ENCODE results near the gene DYRK2. TPM values are rescaled to one million over a fixed set of nuclear protein-coding genes. Genes with fewer than 3 reads are reported as not detected.

DYRK2 gene
- total RNA-seq (10 to 100 TPM in 7 of 9 donors, 1 to 10 TPM in 2; 8.2 to 22.4 (median 15.2) TPM), polyA plus RNA-seq (1 to 10 TPM; 2.8 to 7.9 (median 6.3) TPM)
- long read RNA-seq, donor 1, full-length matches to known transcripts: 3 of 3 reads
- long read RNA-seq, donor 1, partial matches to known transcripts: 0 of 3 reads
- long read RNA-seq, donor 1, other reads (novel, unspliced or antisense): 0 of 3 reads
- long read RNA-seq, donor 2, full-length matches to known transcripts: 7 of 7 reads
- long read RNA-seq, donor 2, partial matches to known transcripts: 0 of 7 reads
- long read RNA-seq, donor 2, other reads (novel, unspliced or antisense): 0 of 7 reads
- long read RNA-seq, donor 3, full-length matches to known transcripts: 8 of 8 reads
- long read RNA-seq, donor 3, partial matches to known transcripts: 0 of 8 reads
- long read RNA-seq, donor 3, other reads (novel, unspliced or antisense): 0 of 8 reads
- long read RNA-seq, donor 4: 0 reads
- long read RNA-seq, donor 5, full-length matches to known transcripts: 25 of 27 reads
- long read RNA-seq, donor 5, partial matches to known transcripts: 0 of 27 reads
- long read RNA-seq, donor 5, other reads (novel, unspliced or antisense): 2 of 27 reads
- long read RNA-seq, donor 6, partial matches to known transcripts: 0 of 1 reads
- long read RNA-seq, donor 6, other reads (novel, unspliced or antisense): 1 of 1 reads
- long read RNA-seq, donor 7: 0 reads
- long read RNA-seq, donor 8, full-length matches to known transcripts: 6 of 6 reads
- long read RNA-seq, donor 8, partial matches to known transcripts: 0 of 6 reads
- long read RNA-seq, donor 8, other reads (novel, unspliced or antisense): 0 of 6 reads
- long read RNA-seq, donor 9, full-length matches to known transcripts: 1 of 1 reads
- long read RNA-seq, donor 9, partial matches to known transcripts: 0 of 1 reads
- long read RNA-seq, donor 9, other reads (novel, unspliced or antisense): 0 of 1 reads
- long read RNA-seq, donor 10, full-length matches to known transcripts: 2 of 2 reads
- long read RNA-seq, donor 10, partial matches to known transcripts: 0 of 2 reads
- long read RNA-seq, donor 10, other reads (novel, unspliced or antisense): 0 of 2 reads

DNA sequence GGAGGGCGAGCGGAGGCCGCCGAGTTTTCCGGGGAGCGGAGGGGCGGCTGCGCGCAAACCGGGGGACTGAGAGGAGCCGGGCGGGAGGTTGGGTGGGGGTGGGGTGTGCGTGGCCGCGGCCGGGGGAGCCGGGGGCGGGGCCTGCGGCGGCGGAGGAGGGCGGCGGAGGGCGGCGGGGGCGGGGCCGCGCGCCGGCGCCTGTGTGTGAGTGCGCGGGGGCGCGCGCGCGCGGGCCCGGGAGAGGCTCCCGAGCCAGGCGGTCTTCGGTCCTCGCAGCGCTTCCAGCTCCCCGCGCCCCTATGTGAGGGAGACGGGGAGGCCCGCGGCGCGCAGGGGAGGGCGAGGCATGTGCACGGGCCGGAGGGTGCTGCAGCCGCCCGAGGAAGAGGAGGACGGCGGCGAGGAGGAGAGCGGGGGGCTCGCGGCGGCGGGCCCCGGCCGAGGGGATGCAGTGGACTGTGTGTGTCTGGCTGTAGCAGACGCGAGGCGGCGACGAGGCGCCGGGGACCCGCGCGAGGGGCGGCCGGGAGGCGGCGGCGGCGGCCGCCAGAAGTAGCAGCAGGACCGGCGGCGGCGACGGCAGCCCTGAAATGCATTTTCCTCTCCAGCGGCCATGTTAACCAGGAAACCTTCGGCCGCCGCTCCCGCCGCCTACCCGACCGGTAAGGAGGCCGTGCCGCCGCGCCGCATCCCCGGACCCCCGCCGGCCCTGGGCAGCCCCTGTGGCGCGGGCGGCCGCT, at the start of gene DYRK2:
TSS of gene DYRK2 (plus strand) at position 225 of the 740 bp plus-strand sequence. CDS start at position 614, 389 bp downstream.
- no peaks in the 10 kb centered on the region for H3K36me3 ChIP-seq (replicated peaks in 1 of 2)
- no peaks in the 10 kb centered on the region for H3K27me3 ChIP-seq
- H3K9me3 ChIP-seq (replicated peaks in 1 of 3): no peaks in the 10 kb centered on the region
- H3K4me1 ChIP-seq (replicated peaks in 1 of 2): peaks cover 14 to 38% of the 10 kb centered on the region in 2 donors
- H3K27ac ChIP-seq: peak within 1 kb of the TSS in 4 of 5 donors; percentile 85 to 95 (median 92)
- H3K4me3 ChIP-seq: peak within 1 kb of the TSS; percentile 72 to 96 (median 84)
- TF ChIP-seq, protein P1, sequence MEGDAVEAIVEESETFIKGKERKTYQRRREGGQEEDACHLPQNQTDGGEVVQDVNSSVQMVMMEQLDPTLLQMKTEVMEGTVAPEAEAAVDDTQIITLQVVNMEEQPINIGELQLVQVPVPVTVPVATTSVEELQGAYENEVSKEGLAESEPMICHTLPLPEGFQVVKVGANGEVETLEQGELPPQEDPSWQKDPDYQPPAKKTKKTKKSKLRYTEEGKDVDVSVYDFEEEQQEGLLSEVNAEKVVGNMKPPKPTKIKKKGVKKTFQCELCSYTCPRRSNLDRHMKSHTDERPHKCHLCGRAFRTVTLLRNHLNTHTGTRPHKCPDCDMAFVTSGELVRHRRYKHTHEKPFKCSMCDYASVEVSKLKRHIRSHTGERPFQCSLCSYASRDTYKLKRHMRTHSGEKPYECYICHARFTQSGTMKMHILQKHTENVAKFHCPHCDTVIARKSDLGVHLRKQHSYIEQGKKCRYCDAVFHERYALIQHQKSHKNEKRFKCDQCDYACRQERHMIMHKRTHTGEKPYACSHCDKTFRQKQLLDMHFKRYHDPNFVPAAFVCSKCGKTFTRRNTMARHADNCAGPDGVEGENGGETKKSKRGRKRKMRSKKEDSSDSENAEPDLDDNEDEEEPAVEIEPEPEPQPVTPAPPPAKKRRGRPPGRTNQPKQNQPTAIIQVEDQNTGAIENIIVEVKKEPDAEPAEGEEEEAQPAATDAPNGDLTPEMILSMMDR (IDR thresholded peaks at IDR 0.05): peak in 2 of 6 experiments; percentile 15 to 23
- peak; percentile 65 to 81 for TF ChIP-seq POLR2A (IDR thresholded peaks at IDR 0.05)
- intact Hi-C loops (cut with DNase I): loop anchor here in 1 of 2 donors (10.0 kb wide), 1 partner anchor 204 kb away; no protein-coding TSS in a partner anchor
- DNase-seq: peak; percentile 71 to 84 (median 80)
- WGBS, 4 donors: 0 to 2% (median 0%) methylated on average over 2 to 103 of the region's 109 CpGs

DNA sequence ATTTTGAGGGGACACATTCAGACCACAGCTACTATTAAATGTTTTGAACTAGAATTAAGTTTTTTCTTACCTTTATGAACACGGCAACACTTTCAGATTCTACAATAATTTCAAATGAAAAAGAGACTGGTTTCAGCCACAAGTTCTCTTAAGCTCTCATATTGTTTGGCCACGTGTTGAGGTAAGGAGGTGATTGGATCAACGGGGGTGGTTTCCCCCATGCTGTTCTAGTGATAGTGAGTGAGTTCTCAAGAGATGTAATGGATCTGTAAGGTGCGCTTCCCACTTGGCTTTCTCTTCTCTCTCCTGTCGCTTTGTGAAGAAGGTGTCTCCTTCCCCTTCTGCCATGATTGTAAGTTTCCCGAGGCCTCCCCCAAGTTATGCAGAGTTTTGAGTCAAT, 48.9 kb upstream of the DYRK2 start:
- no peak overlapping the region for H3K27ac ChIP-seq
- no peak overlapping the region for H3K4me3 ChIP-seq
- H3K9me3 ChIP-seq (replicated peaks in 1 of 3): no peaks in the 10 kb centered on the region
- DNase-seq: no peak
- no peaks in the 10 kb centered on the region for H3K36me3 ChIP-seq (replicated peaks in 1 of 2)
- intact Hi-C loops (cut with DNase I): no loop called here
- TF ChIP-seq, protein P1 (IDR thresholded peaks at IDR 0.05): no peak
- TF ChIP-seq POLR2A (IDR thresholded peaks at IDR 0.05): no peak
- no peaks in the 10 kb centered on the region for H3K4me1 ChIP-seq (replicated peaks in 1 of 2)
- H3K27me3 ChIP-seq: no peaks in the 10 kb centered on the region
- 86 to 94% (median 89%) methylated on average over 6 of the region's 6 CpGs for WGBS, 4 donors

DNA sequence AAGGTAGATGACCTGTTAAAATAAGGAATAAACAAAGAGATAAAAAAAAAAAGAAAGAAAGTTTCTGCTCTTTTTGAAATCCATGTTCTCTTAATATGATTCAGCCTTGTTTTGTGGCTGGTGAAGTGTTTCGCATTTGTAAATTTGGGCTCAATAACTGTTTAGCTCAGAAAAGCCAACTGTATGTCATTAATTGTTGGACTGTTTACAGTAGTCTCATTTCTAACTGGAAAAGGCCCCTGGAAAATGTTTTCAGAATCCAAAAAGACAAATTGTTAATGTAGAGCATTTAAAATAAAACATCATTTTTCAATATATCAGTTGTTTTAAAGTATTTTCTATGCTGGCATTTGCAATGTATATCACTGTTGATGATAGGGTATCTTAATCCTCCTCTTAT, 47.4 kb upstream of the DYRK2 start:
- no peaks in the 10 kb centered on the region for H3K9me3 ChIP-seq (replicated peaks in 1 of 3)
- TF ChIP-seq, protein P1 (IDR thresholded peaks at IDR 0.05): no peak
- TF ChIP-seq POLR2A (IDR thresholded peaks at IDR 0.05): no peak
- H3K36me3 ChIP-seq (replicated peaks in 1 of 2): no peaks in the 10 kb centered on the region
- 71 to 82% (median 78%) methylated on average over 1 of the region's 1 CpG for WGBS, 4 donors
- DNase-seq: no peak
- H3K27ac ChIP-seq: no peak overlapping the region
- no peaks in the 10 kb centered on the region for H3K27me3 ChIP-seq
- H3K4me1 ChIP-seq (replicated peaks in 1 of 2): no peaks in the 10 kb centered on the region
- intact Hi-C loops (cut with DNase I): no loop called here
- no peak overlapping the region for H3K4me3 ChIP-seq

All from adrenal gland (tissue), 19 donors.